ENCODE measurements around the gene VMP1. TPM values are rescaled to one million over a fixed set of nuclear protein-coding genes. Genes with fewer than 3 reads are reported as not detected.
A peak's percentile ranks its signal among the peaks of the same experiment; 100 is the strongest.

VMP1 gene
- total and polyA plus RNA-seq, 2 of the 4 experiments (the other 2 are of a cell fraction) = 89.8 to 197 TPM

GRCh38 chr17:59814276-59814675 lies 106.8 kb downstream of the VMP1 start:
- peaks cover 3% of the 10 kb centered on the region; the same call in 1 of the 2 replicates for H3K36me3 ChIP-seq (ENCODE audit: control insufficient read depth, insufficient read depth, low read length)
- intact Hi-C loops (cut with micrococcal nuclease) (no loop called here), in situ Hi-C loops (cut with MboI; ENCODE audit: low sequenced_read_pairs) (no loop called here), dilution Hi-C loops (cut with HindIII; ENCODE audit: low sequenced_read_pairs, unreplicated experiment) (no loop called here)
- H3K9me3 ChIP-seq (ENCODE audit: control insufficient read depth, insufficient read depth, low read length) = no peaks in the 10 kb centered on the region
- no peak overlapping the region for H3K4me3 ChIP-seq (ENCODE audit: insufficient read depth, low read depth, low read length)
- H3K79me1 ChIP-seq (ENCODE audit: low read depth in 1 of 2, low read length in 2 of 2) = peaks cover 10% of the 10 kb centered on the region in 2 experiments; a peak in 3 of 4 replicates
- H3K4me2 ChIP-seq (ENCODE audit: low read depth, low read length) = peak overlapping the region; percentile 89; the same call in 1 of the 2 replicates
- H3K27ac ChIP-seq (ENCODE audit: insufficient read depth, low read length) = no peak overlapping the region
- H4K20me1 ChIP-seq (ENCODE audit: insufficient read depth, low read length) = no peaks in the 10 kb centered on the region
- TF ChIP-seq CTCF (conservative IDR thresholded peaks at IDR 0.05; ENCODE audit: low read depth, low read length) (no peak), RCOR1 (IDR thresholded peaks at IDR 0.05; ENCODE audit: insufficient replicate concordance, low read length) (no peak), SMC3 (IDR thresholded peaks at IDR 0.05; ENCODE audit: low read depth, low read length) (no peak), NFE2L2 (IDR thresholded peaks at IDR 0.05; ENCODE audit: low read depth, low read length) (no peak), MAFK (IDR thresholded peaks at IDR 0.05; ENCODE audit: low read depth, low read length) (no peak), POLR2A (IDR thresholded peaks at IDR 0.05; ENCODE audit: low read depth, low read length) (no peak), MAZ (IDR thresholded peaks at IDR 0.05; ENCODE audit: borderline replicate concordance, low read depth, low read length) (no peak), CHD1 (IDR thresholded peaks at IDR 0.05; ENCODE audit: low read depth, low read length) (no peak), RFX5 (IDR thresholded peaks at IDR 0.05; ENCODE audit: low read depth, low read length) (no peak), CEBPB (IDR thresholded peaks at IDR 0.05; ENCODE audit: low read depth, low read length) (no peak), FOS (IDR thresholded peaks at IDR 0.05; ENCODE audit: low read depth, low read length) (no peak), MXI1 (IDR thresholded peaks at IDR 0.05; ENCODE audit: borderline replicate concordance, low read depth, low read length) (no peak), RAD21 (IDR thresholded peaks at IDR 0.05; ENCODE audit: low read length) (no peak), BHLHE40 (IDR thresholded peaks at IDR 0.05; ENCODE audit: low read depth, low read length) (no peak)
- TF ChIP-seq, protein P1, sequence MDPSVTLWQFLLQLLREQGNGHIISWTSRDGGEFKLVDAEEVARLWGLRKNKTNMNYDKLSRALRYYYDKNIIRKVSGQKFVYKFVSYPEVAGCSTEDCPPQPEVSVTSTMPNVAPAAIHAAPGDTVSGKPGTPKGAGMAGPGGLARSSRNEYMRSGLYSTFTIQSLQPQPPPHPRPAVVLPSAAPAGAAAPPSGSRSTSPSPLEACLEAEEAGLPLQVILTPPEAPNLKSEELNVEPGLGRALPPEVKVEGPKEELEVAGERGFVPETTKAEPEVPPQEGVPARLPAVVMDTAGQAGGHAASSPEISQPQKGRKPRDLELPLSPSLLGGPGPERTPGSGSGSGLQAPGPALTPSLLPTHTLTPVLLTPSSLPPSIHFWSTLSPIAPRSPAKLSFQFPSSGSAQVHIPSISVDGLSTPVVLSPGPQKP (IDR thresholded peaks at IDR 0.05; ENCODE audit: borderline replicate concordance, low read depth, low read length) = no peak
- TF ChIP-seq, protein P2, sequence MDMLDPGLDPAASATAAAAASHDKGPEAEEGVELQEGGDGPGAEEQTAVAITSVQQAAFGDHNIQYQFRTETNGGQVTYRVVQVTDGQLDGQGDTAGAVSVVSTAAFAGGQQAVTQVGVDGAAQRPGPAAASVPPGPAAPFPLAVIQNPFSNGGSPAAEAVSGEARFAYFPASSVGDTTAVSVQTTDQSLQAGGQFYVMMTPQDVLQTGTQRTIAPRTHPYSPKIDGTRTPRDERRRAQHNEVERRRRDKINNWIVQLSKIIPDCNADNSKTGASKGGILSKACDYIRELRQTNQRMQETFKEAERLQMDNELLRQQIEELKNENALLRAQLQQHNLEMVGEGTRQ (IDR thresholded peaks at IDR 0.05; ENCODE audit: low read depth, low read length) = no peak
- peak overlapping the region; percentile 32 for H2BK5ac ChIP-seq (ENCODE audit: low read depth, low read length, poor library complexity, severe bottlenecking)
- no peak overlapping the region; the same call in 1 of the 2 replicates for H3K23ac ChIP-seq (ENCODE audit: low read depth, low read length)
- H3K4ac ChIP-seq (ENCODE audit: low read depth, low read length) = no peak overlapping the region
- POLR2A ChIA-PET (ENCODE audit: unreplicated experiment) = no interaction called here
- H2AK5ac ChIP-seq (ENCODE audit: low read depth, low read length) = 0 out of 2 replicates have a peak overlapping the region, but pooled peaks have one; percentile 24
- H2BK15ac ChIP-seq (ENCODE audit: low read depth, low read length) = no peak overlapping the region
- H3K4me1 ChIP-seq (ENCODE audit: control insufficient read depth, insufficient read depth, low read length) = peaks cover 9% of the 10 kb centered on the region
- no peak overlapping the region for H2AFZ ChIP-seq (replicated peaks; ENCODE audit: low read length, poor library complexity)
- peak overlapping the region; percentile 6; the same call in 1 of the 2 replicates for H3K9ac ChIP-seq (ENCODE audit: low read depth, low read length)
- H3K27me3 ChIP-seq (ENCODE audit: control insufficient read depth, insufficient read depth, low read length) = no peaks in the 10 kb centered on the region
- no peak overlapping the region; the same call in 1 of the 2 replicates for H3K14ac ChIP-seq (replicated peaks; ENCODE audit: low read depth, low read length)
- H4K91ac ChIP-seq (ENCODE audit: insufficient read depth, low read depth, low read length) = no peak overlapping the region
- peaks cover 7% of the 10 kb centered on the region; the same call in 1 of the 2 replicates for H3K9me1 ChIP-seq (ENCODE audit: insufficient read depth, low read length)
- H4K5ac ChIP-seq (ENCODE audit: low read depth, low read length) = peak overlapping the region; percentile 89; the same call in 1 of the 2 replicates
- H2AK9ac ChIP-seq (replicated peaks; ENCODE audit: low read depth, low read length, poor library complexity) = no peak overlapping the region
- no CpG with 5 or more reads among the region's 1 CpG for WGBS, 2 experiments (ENCODE audit: extremely low coverage in 2 of 2, insufficient read length in 1 of 2)
- ATAC-seq (ENCODE audit: low read depth) (no peak), DNase-seq (no peak)
- H3K18ac ChIP-seq (ENCODE audit: low read depth, low read length) = peak overlapping the region; percentile 94
- H3K56ac ChIP-seq (ENCODE audit: extremely low read depth, insufficient read depth, low read length) = no peak overlapping the region
- no TSS peak for BruUV-seq (replicated peaks)
- CTCF ChIA-PET = interaction anchor here (0.6 kb wide), 1 partner anchor 156 kb away, joined by 4 read pairs; no protein-coding TSS in a partner anchor
- H2BK120ac ChIP-seq (ENCODE audit: low read depth, low read length) = no peak overlapping the region
- 0 out of 2 replicates have a peak overlapping the region, but pooled peaks have one; percentile 11 for H2BK20ac ChIP-seq (ENCODE audit: low read depth, low read length)
- H4K8ac ChIP-seq (ENCODE audit: low read depth in 2 of 2, low read length in 2 of 2) = no peak overlapping the region

All from IMR-90 (cell line).